A549 (cell line): ENCODE measurements around the gene NENF. TPM values are rescaled to one million over a fixed set of nuclear protein-coding genes. Genes with fewer than 3 reads are reported as not detected.
A peak's percentile ranks its signal among the peaks of the same experiment; 100 is the strongest.

Source experiments
- ATAC-seq, 2 experiments: fragments of 200-7000 bp in 1 of 2; fragments of >200 bp in 1 of 2; cut with Nextera tagmentation in 1 of 2; cut with Tn5 transposase in 1 of 2; 3 replicates each; pipeline versions ENCODE4 v1.8.0 to v1.9.1; 2018 to 2020; ENCODE audit warnings: mild to moderate bottlenecking in 1 of 2, moderate library complexity in 1 of 2
- CTCF ChIA-PET: fragments of 300-600 bp; sonication (Branson Sonifier 250); formaldehyde crosslinking; extraction: SDS; loops from one replicate; lab custom pipeline; 2021; ENCODE audit warnings: antibody characterized with exemption, inconsistent platforms; lab: Yijun Ruan, JAX
- POLR2A ChIA-PET: fragments of 350-600 bp; formaldehyde crosslinking; extraction: SDS; loops from one replicate; lab custom pipeline; 2021; ENCODE audit warnings: antibody characterized with exemption, inconsistent platforms; lab: Yijun Ruan, JAX
- DNase-seq, 2 experiments: peaks; one replicate each; pipeline versions ENCODE4 v3.0.0 to v3.0.0-alpha.2; 2011 to 2016; ENCODE audit warnings: low read depth in 1 of 2, low spot score in 1 of 2
- FAIRE-seq: peaks from 2 replicates; lab custom pipeline; 2011; peaks lifted over from hg19 to GRCh38; lab: Jason Lieb, UNC
- H3K27ac ChIP-seq, 2 experiments: fragments of >200 bp; sonication (Bioruptor Twin); formaldehyde crosslinking; 3 replicates each; pipeline ENCODE4 v1.5.1; 2016 to 2017
- H3K4me1 ChIP-seq: fragments of >200 bp; sonication (Bioruptor Twin); formaldehyde crosslinking; 3 replicates; pipeline ENCODE4 v1.6.1; 2016
- H3K4me2 ChIP-seq: fragments of >200 bp; sonication (Bioruptor Twin); formaldehyde crosslinking; 3 replicates; pipeline ENCODE4 v1.6.1; 2016
- H3K4me3 ChIP-seq: fragments of >200 bp; sonication (Bioruptor Twin); formaldehyde crosslinking; 3 replicates; pipeline ENCODE4 v1.5.1; 2016
- H3K9me3 ChIP-seq: fragments of >200 bp; sonication (Bioruptor Twin); formaldehyde crosslinking; 3 replicates; pipeline ENCODE4 v1.6.1; 2016
- CHD2 ChIP-seq: fragments of 150-350 bp; IDR thresholded peaks from 2 replicates; pipeline ENCODE4 v1.6.1; 2014; ENCODE audit warnings: low read length; ENCODE audit not compliant: partially characterized antibody
- CHD4 ChIP-seq: fragments of 200-600 bp; sonication (generic); IDR thresholded peaks from 2 replicates; pipeline ENCODE4 v1.6.1; 2016; ENCODE audit warnings: antibody characterized with exemption, mild to moderate bottlenecking, borderline replicate concordance
- EHF ChIP-seq: fragments of 250-450 bp; sonication (Bioruptor Pico); IDR thresholded peaks from 2 replicates; pipeline ENCODE4 v1.5.0; 2020; ENCODE audit warnings: mild to moderate bottlenecking
- FOXS1 ChIP-seq: fragments of 250-450 bp; sonication (Bioruptor Pico); IDR thresholded peaks from 2 replicates; pipeline ENCODE4 v1.5.0; 2020; ENCODE audit warnings: mild to moderate bottlenecking, moderate library complexity
- HES2 ChIP-seq: fragments of >200 bp; sonication (Bioruptor Twin); formaldehyde crosslinking; IDR thresholded peaks from 2 replicates; pipeline ENCODE4 v1.6.1; 2016
- HEYL ChIP-seq: fragments of 250-450 bp; sonication (Bioruptor Pico); IDR thresholded peaks from 2 replicates; pipeline ENCODE4 v1.8.0; 2021; ENCODE audit warnings: mild to moderate bottlenecking, moderate library complexity
- HOXB5 ChIP-seq: fragments of 250-450 bp; sonication (Bioruptor Pico); IDR thresholded peaks from 2 replicates; pipeline ENCODE4 v1.5.0; 2020; ENCODE audit warnings: mild to moderate bottlenecking, moderate library complexity
- JUN ChIP-seq, 2 experiments: fragments of >200 bp; sonication (Bioruptor Twin); formaldehyde crosslinking; IDR thresholded peaks; 2 replicates in 1 of 2; 3 replicates in 1 of 2; pipeline ENCODE4 v1.6.1; 2016 to 2017
- NFE2L2 ChIP-seq: fragments of 150-350 bp; conservative IDR thresholded peaks from 2 replicates; pipeline ENCODE4 v1.6.1; 2014; ENCODE audit warnings: low read length
- NR3C1 ChIP-seq: fragments of >200 bp; sonication (Bioruptor Twin); formaldehyde crosslinking; IDR thresholded peaks from 3 replicates; pipeline ENCODE4 v1.6.1; 2017
- PHF8 ChIP-seq: fragments of 200-600 bp; sonication (generic); IDR thresholded peaks from 2 replicates; pipeline ENCODE4 v1.6.1; 2016; ENCODE audit warnings: low read depth, mild to moderate bottlenecking, antibody characterized with exemption, moderate library complexity, borderline replicate concordance
- RARB ChIP-seq: fragments of 250-450 bp; sonication (Bioruptor Pico); IDR thresholded peaks from 2 replicates; pipeline ENCODE4 v1.8.0; 2021; ENCODE audit warnings: mild to moderate bottlenecking, moderate library complexity
- RCOR1 ChIP-seq: fragments of 150-350 bp; IDR thresholded peaks from 2 replicates; pipeline ENCODE4 v1.6.1; 2014; ENCODE audit warnings: antibody characterized with exemption, low read length, low read depth
- RFX5 ChIP-seq: fragments of 450-650 bp; IDR thresholded peaks from 2 replicates; pipeline ENCODE4 v1.7.1; 2014; ENCODE audit warnings: antibody characterized with exemption, mild to moderate bottlenecking, moderate library complexity
- TFCP2L1 ChIP-seq: fragments of 250-450 bp; sonication (Bioruptor Pico); IDR thresholded peaks from 2 replicates; pipeline ENCODE4 v1.5.0; 2021; ENCODE audit warnings: mild to moderate bottlenecking
- ZSCAN20 ChIP-seq: fragments of 250-450 bp; sonication (Bioruptor Pico); IDR thresholded peaks from 2 replicates; pipeline ENCODE4 v1.8.0; 2022; ENCODE audit warnings: mild to moderate bottlenecking, moderate library complexity
- WGBS: methylation state at CpG from one replicate; pipeline ENCODE4 v1.1.6; 2017; ENCODE audit errors: missing lambda C conversion rate; 5-methylcytosine and 5-hydroxymethylcytosine counted together
- polyA plus RNA-seq, 4 experiments: library from polyadenylated mRNA; depleted of rRNA in 3 of 4; stranded (reverse); fragments of >200 nt; fragmentation: RNase III in 1 of 4; extraction: RNeasy Plus Mini Kit Qiagen cat#74134 plus additional on column Dnase treatment in 1 of 4; gene quantifications; 2 replicates in 3 of 4; 3 replicates in 1 of 4; pipeline ENCODE4 v1.2.3, GENCODE V29; 2011 to 2017
- TF ChIP-seq, protein P1 (sequence below): fragments of 250-450 bp; sonication (Bioruptor Pico); IDR thresholded peaks from 2 replicates; pipeline ENCODE4 v1.5.0; 2020; ENCODE audit warnings: low read depth, mild to moderate bottlenecking, moderate library complexity
- TF ChIP-seq, protein P2 (sequence below): fragments of 450-650 bp; IDR thresholded peaks from 2 replicates; pipeline ENCODE4 v1.6.1; 2014; ENCODE audit warnings: antibody characterized with exemption

Gene NENF
- polyA plus RNA-seq, 2 of the 4 experiments (the other 2 are of a cell fraction): 55.3 to 83.9 TPM

DNA sequence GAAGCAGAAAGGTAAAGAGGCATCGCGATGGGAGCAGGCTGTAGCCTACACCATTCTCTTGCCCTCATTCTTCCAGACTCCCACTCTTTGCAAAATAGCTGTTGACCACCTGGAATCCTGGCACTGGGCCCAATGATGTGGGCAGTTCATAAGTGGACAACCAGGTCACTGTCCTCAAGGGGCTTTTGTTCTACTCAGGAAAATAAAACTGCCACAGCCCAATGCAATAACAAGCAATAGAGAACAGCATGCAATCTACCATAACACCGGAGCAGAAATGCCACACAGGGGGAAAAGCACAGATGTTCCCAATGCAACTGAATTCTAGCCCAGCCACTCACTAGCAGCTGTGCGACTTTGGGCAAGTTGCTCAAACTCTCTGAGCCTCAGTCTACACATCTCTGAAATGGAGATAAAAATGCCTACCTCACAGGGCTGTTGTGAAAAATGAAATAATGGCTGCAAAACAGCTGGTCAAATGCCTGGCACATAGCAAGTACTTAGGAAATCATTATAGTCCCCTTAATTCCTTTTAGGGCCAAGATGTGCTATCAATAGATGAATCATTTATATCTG is 56.7 kb downstream of the NENF start:
- DNase-seq (no peak), ATAC-seq (no peak), FAIRE-seq (no peak)
- 97% methylated on average over 4 of the region's 4 CpGs for WGBS
- Histone ChIP-seq H3K27ac (peak overlapping the region; percentile 75 to 86), H3K9me3 (no peaks in the 10 kb centered on the region), H3K4me2 (peak overlapping the region; percentile 51), H3K4me3 (no peak overlapping the region), H3K4me1 (peaks cover 60% of the 10 kb centered on the region)
- POLR2A ChIA-PET: interaction anchor here (0.6 to 3.8 kb wide), 8 partner anchors 12 to 454 kb away, joined by 3 to 52 read pairs (median 6); partner anchors contain the start of genes ATF3, DTL and INTS7
- CTCF ChIA-PET: interaction anchor here (0.9 to 4.6 kb wide), 6 partner anchors 12 to 454 kb away, joined by 3 to 39 read pairs (median 4); partner anchors contain the start of genes DTL and INTS7
- TF ChIP-seq RFX5: no peak
- no peak for TF ChIP-seq CHD4
- TF ChIP-seq HEYL (CRISPR knock-in tag): no peak
- TF ChIP-seq NFE2L2: no peak
- TF ChIP-seq FOXS1: no peak
- TF ChIP-seq RARB (CRISPR knock-in tag): no peak
- TF ChIP-seq PHF8: no peak
- TF ChIP-seq TFCP2L1 (CRISPR knock-in tag): no peak

DNA sequence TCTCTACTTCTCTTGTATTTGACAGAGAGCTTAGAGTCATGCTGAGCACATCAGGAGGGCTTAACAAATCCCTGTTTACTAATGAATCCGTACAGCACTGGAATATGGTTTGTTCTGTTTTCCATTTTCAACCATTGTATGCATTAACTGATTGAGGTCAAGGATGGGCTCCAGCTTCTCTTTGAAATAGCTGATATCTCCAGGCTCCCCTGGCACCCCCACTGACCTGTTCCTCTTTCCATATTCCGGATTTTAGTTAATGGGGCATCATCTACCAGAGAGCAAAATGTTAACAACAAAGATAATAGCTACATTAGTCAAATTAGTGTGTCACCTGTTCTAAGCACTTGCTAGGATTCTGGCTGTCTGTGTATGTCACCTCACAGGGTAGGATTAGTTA is 57.6 kb downstream of the NENF start:
- ATAC-seq: no peak
- H3K4me1 ChIP-seq: peaks cover 51% of the 10 kb centered on the region
- H3K27ac ChIP-seq: peak overlapping the region; percentile 75 to 86; a peak in 4 of 6 replicates
- H3K4me2 ChIP-seq: no peak overlapping the region
- TF ChIP-seq HOXB5 (CRISPR knock-in tag): no peak
- TF ChIP-seq, protein P1, sequence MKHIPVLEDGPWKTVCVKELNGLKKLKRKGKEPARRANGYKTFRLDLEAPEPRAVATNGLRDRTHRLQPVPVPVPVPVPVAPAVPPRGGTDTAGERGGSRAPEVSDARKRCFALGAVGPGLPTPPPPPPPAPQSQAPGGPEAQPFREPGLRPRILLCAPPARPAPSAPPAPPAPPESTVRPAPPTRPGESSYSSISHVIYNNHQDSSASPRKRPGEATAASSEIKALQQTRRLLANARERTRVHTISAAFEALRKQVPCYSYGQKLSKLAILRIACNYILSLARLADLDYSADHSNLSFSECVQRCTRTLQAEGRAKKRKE: no peak
- TF ChIP-seq, all 56 proteins: peak for 0
- DNase-seq: no peak
- Histone ChIP-seq H3K9me3 (no peaks in the 10 kb centered on the region), H3K4me3 (no peak overlapping the region)
- ChIA-PET CTCF (interaction anchor here (1.0 to 4.6 kb wide), 6 partner anchors 13 to 95 kb away, joined by 3 to 39 read pairs (median 4); no protein-coding TSS in a partner anchor), POLR2A (interaction anchor here (3.8 kb wide), 1 partner anchor 118 kb away, joined by 52 read pairs; the partner anchor contains the start of gene ATF3)
- no peak for FAIRE-seq
- WGBS: 84% methylated on average over 2 of the region's 2 CpGs

GRCh38 chr1:212491454-212491853 is 58.7 kb downstream of the NENF start:
- TF ChIP-seq RCOR1: no peak
- no peak for TF ChIP-seq PHF8
- no peak for TF ChIP-seq HES2
- no peak for TF ChIP-seq NR3C1
- no peak for TF ChIP-seq ZSCAN20
- TF ChIP-seq, protein P2, sequence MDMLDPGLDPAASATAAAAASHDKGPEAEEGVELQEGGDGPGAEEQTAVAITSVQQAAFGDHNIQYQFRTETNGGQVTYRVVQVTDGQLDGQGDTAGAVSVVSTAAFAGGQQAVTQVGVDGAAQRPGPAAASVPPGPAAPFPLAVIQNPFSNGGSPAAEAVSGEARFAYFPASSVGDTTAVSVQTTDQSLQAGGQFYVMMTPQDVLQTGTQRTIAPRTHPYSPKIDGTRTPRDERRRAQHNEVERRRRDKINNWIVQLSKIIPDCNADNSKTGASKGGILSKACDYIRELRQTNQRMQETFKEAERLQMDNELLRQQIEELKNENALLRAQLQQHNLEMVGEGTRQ: no peak
- TF ChIP-seq CHD2: no peak
- TF ChIP-seq JUN (IDR thresholded peaks at IDR 0.05): no peak
- TF ChIP-seq EHF (CRISPR knock-in tag): no peak
- no peak for TF ChIP-seq RARB (CRISPR knock-in tag)
- peaks cover 39% of the 10 kb centered on the region for H3K4me1 ChIP-seq
- ATAC-seq: no peak
- H3K4me3 ChIP-seq: no peak overlapping the region
- H3K27ac ChIP-seq: peak overlapping the region; percentile 75 to 86; a peak in 5 of 6 replicates
- H3K9me3 ChIP-seq: no peaks in the 10 kb centered on the region
- no peak overlapping the region for H3K4me2 ChIP-seq
- DNase-seq: no peak
- no peak for FAIRE-seq
- 83% methylated on average over 4 of the region's 4 CpGs for WGBS
- ChIA-PET CTCF (interaction anchor here (0.7 to 4.6 kb wide), 5 partner anchors 14 to 210 kb away, joined by 3 to 39 read pairs (median 3); no protein-coding TSS in a partner anchor), POLR2A (no interaction called here)

Other genes with a start within 250 kb of the NENF start
- 33.6 and 37.6 TPM in 2 replicates for gene PPP2R5A, start 147.5 kb upstream of the NENF start, polyA plus RNA-seq (2011; rRNA removed)
- 14.8 to 15.1 TPM (median 14.9 TPM) in 3 replicates for gene PPP2R5A, start 147.5 kb upstream of the NENF start, polyA plus RNA-seq (2017; fragmentation: RNase III; extraction: RNeasy Plus Mini Kit Qiagen cat#74134 plus additional on column Dnase treatment)
- 19.6 and 24.5 TPM in 2 replicates for gene PACC1, start 18.0 kb upstream of the NENF start, polyA plus RNA-seq (2011; rRNA removed)
- gene PACC1, start 18.0 kb upstream of the NENF start, polyA plus RNA-seq (2017; fragmentation: RNase III; extraction: RNeasy Plus Mini Kit Qiagen cat#74134 plus additional on column Dnase treatment): 11.8 to 12.5 TPM (median 11.9 TPM) in 3 replicates
- 33.4 and 62.9 TPM in 2 replicates for gene ATF3, start 175.8 kb downstream of the NENF start, polyA plus RNA-seq (2011; rRNA removed)
- 4.4 to 5.0 TPM (median 4.7 TPM) in 3 replicates for gene ATF3, start 175.8 kb downstream of the NENF start, polyA plus RNA-seq (2017; fragmentation: RNase III; extraction: RNeasy Plus Mini Kit Qiagen cat#74134 plus additional on column Dnase treatment)